HG03432 (cell line): ENCODE data around the gene CDYL.
"Not testable (repeated sequence)": the region's sequence is repeated elsewhere in the genome, so short reads cannot be mapped to it uniquely, and the experiment has no call there.

Experiments
- ATAC-seq: cut with Tn5 transposase; IDR thresholded peaks from one replicate; pipeline ENCODE4 v1.9.1; 2021; ENCODE audit warnings: mild to moderate bottlenecking, moderate library complexity; ENCODE audit not compliant: unreplicated experiment

Gene CDYL

GRCh38 chr6:4829089-4829488, 52.9 kb downstream of the CDYL start:
- no peak for ATAC-seq

- not testable (repeated sequence) for ATAC-seq
Measured at GRCh38 chr6:4835540-4835939, 59.3 kb downstream of the CDYL start.

GRCh38 chr6:4840169-4840568, 64.0 kb downstream of the CDYL start:
- no peak for ATAC-seq

- no peak for ATAC-seq
Measured at GRCh38 chr6:4844108-4844507, 67.9 kb downstream of the CDYL start.

- ATAC-seq: no peak
Measured at GRCh38 chr6:4846387-4846786, 70.2 kb downstream of the CDYL start.

- ATAC-seq: no peak
Measured at GRCh38 chr6:4848382-4849068, 72.3 kb downstream of the CDYL start.

GRCh38 chr6:4849226-4850022, 73.2 kb downstream of the CDYL start:
- ATAC-seq: no peak

- ATAC-seq: no peak
Measured at GRCh38 chr6:4851035-4851434, 74.8 kb downstream of the CDYL start.

- ATAC-seq: not testable (repeated sequence)
Measured at GRCh38 chr6:4852186-4852585, 76.0 kb downstream of the CDYL start.

- no peak for ATAC-seq
Measured at GRCh38 chr6:4852938-4853337, 76.7 kb downstream of the CDYL start.

- ATAC-seq: no peak
Measured at GRCh38 chr6:4853349-4853748, 77.1 kb downstream of the CDYL start.

- ATAC-seq: no peak
Measured at GRCh38 chr6:4853782-4854511, 77.7 kb downstream of the CDYL start.

GRCh38 chr6:4856785-4857184, 80.6 kb downstream of the CDYL start:
- ATAC-seq: no peak

GRCh38 chr6:4858194-4859015, 82.2 kb downstream of the CDYL start:
- ATAC-seq: no peak

GRCh38 chr6:4860387-4860786, 84.2 kb downstream of the CDYL start:
- no peak for ATAC-seq

- no peak for ATAC-seq
Measured at GRCh38 chr6:4861564-4861963, 85.4 kb downstream of the CDYL start.

- no peak for ATAC-seq
Measured at GRCh38 chr6:4864519-4864918, 88.3 kb downstream of the CDYL start.

GRCh38 chr6:4865006-4865405, 88.8 kb downstream of the CDYL start:
- not testable (repeated sequence) for ATAC-seq

- ATAC-seq: no peak
Measured at GRCh38 chr6:4870821-4871494, 94.8 kb downstream of the CDYL start.

- ATAC-seq: no peak
Measured at GRCh38 chr6:4871825-4872224, 95.6 kb downstream of the CDYL start.
